Loucy (cell line): ENCODE measurements around the gene FOXK2.

Experiments used
- H2AFZ ChIP-seq: fragments of 200-600 bp; sonication (generic); 2 replicates; pipeline ENCODE4 v1.6.0; 2016; ENCODE audit warnings: antibody characterized with exemption, mild to moderate bottlenecking, low read length, moderate library complexity
- H3F3A ChIP-seq: fragments of 200-600 bp; 2 replicates; pipeline ENCODE4 v1.6.0; 2016; ENCODE audit warnings: antibody characterized with exemption, low read depth, mild to moderate bottlenecking
- H3K27me3 ChIP-seq: fragments of 200-600 bp; sonication (generic); 2 replicates; pipeline ENCODE4 v1.6.1; 2014; ENCODE audit warnings: low read length, mild to moderate bottlenecking; ENCODE audit not compliant: insufficient read depth, poor library complexity, severe bottlenecking
- H3K36me3 ChIP-seq: fragments of 200-600 bp; sonication (generic); 2 replicates; pipeline ENCODE4 v1.6.1; 2016; ENCODE audit warnings: low read length; ENCODE audit not compliant: insufficient read depth
- H3K4me1 ChIP-seq: fragments of 200-600 bp; sonication (generic); 2 replicates; pipeline ENCODE4 v1.5.1; 2014; ENCODE audit warnings: low read length, mild to moderate bottlenecking; ENCODE audit not compliant: insufficient read depth, poor library complexity, severe bottlenecking
- H3K4me2 ChIP-seq: fragments of 200-600 bp; sonication (generic); 2 replicates; pipeline ENCODE4 v1.6.0; 2014; ENCODE audit warnings: antibody characterized with exemption, low read length, low read depth, mild to moderate bottlenecking; ENCODE audit not compliant: poor library complexity, severe bottlenecking
- H3K4me3 ChIP-seq: fragments of 200-600 bp; sonication (generic); 2 replicates; pipeline ENCODE4 v1.5.1; 2014; ENCODE audit warnings: low read length, mild to moderate bottlenecking, mixed read lengths; ENCODE audit not compliant: poor library complexity, severe bottlenecking
- H3K79me2 ChIP-seq: fragments of 200-600 bp; sonication (generic); 2 replicates; pipeline ENCODE4 v1.6.1; 2014; ENCODE audit warnings: low read length; ENCODE audit not compliant: insufficient read depth
- H3K9ac ChIP-seq: fragments of 200-600 bp; sonication (generic); 2 replicates; pipeline ENCODE4 v1.6.0; 2014; ENCODE audit warnings: mild to moderate bottlenecking, low read depth, low read length, moderate library complexity; ENCODE audit not compliant: poor library complexity, severe bottlenecking
- H3K9me2 ChIP-seq: fragments of 200-600 bp; sonication (generic); replicated peaks from 2 replicates; pipeline ENCODE4 v1.6.1; 2016; ENCODE audit warnings: low read depth, low read length, mixed read lengths
- H3K9me3 ChIP-seq: fragments of 200-600 bp; sonication (generic); 2 replicates; pipeline ENCODE4 v1.6.1; 2014; ENCODE audit warnings: mild to moderate bottlenecking, antibody characterized with exemption, low read length, low read depth; ENCODE audit not compliant: insufficient read depth
- H4K20me1 ChIP-seq: fragments of 200-600 bp; sonication (generic); 2 replicates; pipeline ENCODE4 v1.6.0; 2014; ENCODE audit warnings: antibody characterized with exemption, low read length, mild to moderate bottlenecking; ENCODE audit not compliant: insufficient read depth, poor library complexity, severe bottlenecking
- EZH2phosphoT487 ChIP-seq: fragments of 200-600 bp; IDR thresholded peaks from 2 replicates; pipeline ENCODE4 v1.6.1; 2018; ENCODE audit warnings: antibody characterized with exemption, mild to moderate bottlenecking, moderate library complexity, borderline replicate concordance
- TF ChIP-seq, protein P1 (sequence below): fragments of 200-600 bp; sonication (generic); conservative IDR thresholded peaks from 2 replicates; pipeline ENCODE4 v1.5.1; 2014; ENCODE audit warnings: mild to moderate bottlenecking, antibody characterized with exemption, low read length

Gene FOXK2

DNA sequence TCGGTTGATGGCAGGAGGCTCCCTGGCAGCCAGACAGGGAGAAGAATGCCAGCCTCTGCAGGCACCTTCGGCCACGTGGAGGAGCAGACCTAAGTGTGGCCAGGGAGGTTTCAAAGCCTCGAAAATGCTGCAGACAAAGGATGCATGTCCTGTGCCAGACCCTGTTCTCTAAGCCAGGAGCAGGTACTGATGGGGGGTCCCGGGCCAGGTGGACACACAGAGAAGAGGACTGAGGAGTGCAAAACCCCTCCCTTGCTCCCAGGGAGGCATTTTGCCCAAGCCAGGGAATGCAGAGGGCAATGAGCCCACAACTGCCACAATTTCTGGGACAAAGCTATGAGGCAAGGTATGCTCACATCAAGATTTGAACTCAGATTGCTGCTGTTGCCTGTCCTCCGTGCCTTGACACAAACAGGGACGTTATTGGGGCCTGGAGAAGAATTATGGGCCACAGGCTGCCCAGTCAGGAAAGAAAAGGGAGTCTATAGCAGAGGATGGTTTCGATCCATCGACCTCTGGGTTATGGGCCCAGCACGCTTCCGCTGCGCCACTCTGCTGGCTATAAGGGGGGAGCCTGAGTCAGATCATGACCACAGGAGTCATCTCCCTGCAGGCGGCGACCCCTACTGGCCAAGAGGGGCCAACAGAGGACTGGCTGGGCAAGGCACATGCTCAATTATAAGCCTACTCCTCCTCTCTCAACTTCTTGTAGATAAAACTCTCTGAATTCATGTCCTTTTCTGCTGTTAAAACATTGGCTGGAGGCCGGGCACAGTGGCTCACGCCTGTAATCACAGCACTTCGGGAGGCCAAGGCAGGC, 25.1 kb upstream of the FOXK2 start:
- Histone ChIP-seq H4K20me1 (no peaks in the 10 kb centered on the region), H3K4me3 (peak overlapping the region; percentile 50), H3F3A (no peaks in the 10 kb centered on the region), H3K36me3 (no peaks in the 10 kb centered on the region; the same call in 1 of the 2 replicates), H3K4me1 (peaks cover 28% of the 10 kb centered on the region), H3K9ac (peak overlapping the region; percentile 59), H3K4me2 (peak overlapping the region; percentile 61), H3K9me3 (no peaks in the 10 kb centered on the region), H3K27me3 (no peaks in the 10 kb centered on the region), H2AFZ (no peak overlapping the region), H3K9me2 (no peaks in the 10 kb centered on the region), H3K79me2 (no peaks in the 10 kb centered on the region)
- TF ChIP-seq, protein P1, sequence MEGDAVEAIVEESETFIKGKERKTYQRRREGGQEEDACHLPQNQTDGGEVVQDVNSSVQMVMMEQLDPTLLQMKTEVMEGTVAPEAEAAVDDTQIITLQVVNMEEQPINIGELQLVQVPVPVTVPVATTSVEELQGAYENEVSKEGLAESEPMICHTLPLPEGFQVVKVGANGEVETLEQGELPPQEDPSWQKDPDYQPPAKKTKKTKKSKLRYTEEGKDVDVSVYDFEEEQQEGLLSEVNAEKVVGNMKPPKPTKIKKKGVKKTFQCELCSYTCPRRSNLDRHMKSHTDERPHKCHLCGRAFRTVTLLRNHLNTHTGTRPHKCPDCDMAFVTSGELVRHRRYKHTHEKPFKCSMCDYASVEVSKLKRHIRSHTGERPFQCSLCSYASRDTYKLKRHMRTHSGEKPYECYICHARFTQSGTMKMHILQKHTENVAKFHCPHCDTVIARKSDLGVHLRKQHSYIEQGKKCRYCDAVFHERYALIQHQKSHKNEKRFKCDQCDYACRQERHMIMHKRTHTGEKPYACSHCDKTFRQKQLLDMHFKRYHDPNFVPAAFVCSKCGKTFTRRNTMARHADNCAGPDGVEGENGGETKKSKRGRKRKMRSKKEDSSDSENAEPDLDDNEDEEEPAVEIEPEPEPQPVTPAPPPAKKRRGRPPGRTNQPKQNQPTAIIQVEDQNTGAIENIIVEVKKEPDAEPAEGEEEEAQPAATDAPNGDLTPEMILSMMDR = peak; percentile 91
- no peak for TF ChIP-seq EZH2phosphoT487

DNA sequence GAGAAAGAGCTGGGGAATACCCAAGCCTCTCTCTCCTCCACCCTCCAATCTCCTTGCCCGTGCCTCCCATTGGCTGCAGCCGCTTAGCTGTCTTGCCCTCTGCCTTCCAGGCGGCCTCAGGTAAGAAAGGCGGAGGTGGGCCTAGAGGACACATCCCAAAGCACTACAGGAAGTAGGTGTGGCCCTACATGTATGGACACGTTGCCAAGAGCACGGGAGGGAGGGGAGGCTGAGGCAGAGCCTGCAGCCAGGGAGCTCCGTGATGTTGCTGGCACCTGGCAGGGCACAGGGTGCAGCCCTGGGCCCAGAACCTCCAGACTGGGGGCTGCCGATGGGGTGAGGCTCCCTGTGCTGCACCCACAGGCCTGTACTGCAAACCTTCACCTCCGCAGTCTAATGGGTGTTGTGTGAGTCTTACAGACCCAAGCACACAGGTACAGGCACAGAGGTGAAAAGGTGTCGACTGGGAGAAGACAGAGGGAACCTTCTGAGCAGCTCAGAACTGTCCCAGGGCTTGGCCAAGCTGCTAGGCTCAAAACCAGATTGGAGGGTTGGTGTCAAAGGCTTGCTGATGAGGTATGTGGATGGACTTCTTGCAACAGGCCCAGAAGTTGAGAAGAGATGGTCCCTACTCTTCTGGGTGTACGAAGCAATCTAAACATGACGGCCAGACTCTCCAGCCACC, 23.5 kb upstream of the FOXK2 start:
- H3K36me3 ChIP-seq = no peaks in the 10 kb centered on the region
- no peaks in the 10 kb centered on the region for H4K20me1 ChIP-seq
- no peak overlapping the region for H2AFZ ChIP-seq
- peak overlapping the region; percentile 75 for H3K4me3 ChIP-seq
- H3K9me3 ChIP-seq = no peaks in the 10 kb centered on the region
- TF ChIP-seq, protein P1 = no peak
- no peak for TF ChIP-seq EZH2phosphoT487
- H3K9me2 ChIP-seq = no peaks in the 10 kb centered on the region
- H3K27me3 ChIP-seq = no peaks in the 10 kb centered on the region
- peak overlapping the region; percentile 78 for H3K9ac ChIP-seq
- 0 out of 2 replicates have a peak, but pooled peaks cover 2% of the 10 kb centered on the region for H3F3A ChIP-seq
- no peaks in the 10 kb centered on the region for H3K79me2 ChIP-seq
- peaks cover 28% of the 10 kb centered on the region for H3K4me1 ChIP-seq
- H3K4me2 ChIP-seq = peak overlapping the region; percentile 75

DNA sequence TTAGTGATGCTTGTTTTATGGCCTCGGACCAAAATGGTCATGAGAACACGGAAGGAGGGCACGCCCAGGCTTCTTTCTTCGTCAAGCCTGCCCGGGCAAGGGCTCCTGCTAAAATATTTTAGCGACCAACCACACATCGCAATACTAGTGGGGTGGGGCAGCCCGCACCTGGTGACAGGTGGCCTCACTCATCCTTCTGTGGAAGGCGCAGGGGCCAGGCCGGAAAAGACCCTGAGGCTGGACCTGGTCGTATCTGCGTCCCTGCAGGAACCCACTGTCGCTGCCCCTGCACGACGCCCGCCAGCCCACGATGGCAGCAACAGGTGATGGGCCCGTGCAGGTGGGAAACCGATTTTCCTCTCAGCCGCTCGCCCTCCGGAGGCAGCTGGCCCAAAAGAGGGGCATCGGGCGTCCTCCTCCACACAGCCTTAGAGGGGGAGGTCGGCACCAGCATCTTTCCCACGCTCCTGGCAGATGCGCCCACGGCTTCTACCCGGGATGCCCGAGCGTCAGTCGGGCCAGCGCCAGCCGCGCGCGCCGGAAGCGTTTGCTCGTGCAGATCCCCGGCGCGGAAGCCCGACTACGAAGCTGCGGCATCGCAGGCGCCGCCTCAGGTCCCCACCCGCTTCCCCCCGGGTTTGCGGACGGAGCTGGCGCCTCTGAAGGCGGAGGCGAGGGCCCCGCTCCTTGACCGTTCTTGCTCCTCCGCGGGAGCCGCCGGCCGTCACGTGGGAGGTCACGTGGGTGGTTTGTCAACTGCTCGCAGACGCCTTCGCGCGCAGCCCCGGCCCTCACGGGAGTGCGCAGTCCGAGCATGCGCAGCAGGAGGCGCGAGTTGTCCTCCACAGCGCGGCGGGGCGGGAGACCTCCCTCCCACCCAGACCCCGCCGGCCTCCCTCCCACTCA, 22.8 kb upstream of the FOXK2 start:
- 0 out of 2 replicates have a peak, but pooled peaks cover 2% of the 10 kb centered on the region for H3F3A ChIP-seq
- H3K36me3 ChIP-seq = no peaks in the 10 kb centered on the region
- no peaks in the 10 kb centered on the region for H3K9me3 ChIP-seq
- TF ChIP-seq, protein P1 = no peak
- no peak for TF ChIP-seq EZH2phosphoT487
- H3K9me2 ChIP-seq = no peaks in the 10 kb centered on the region
- no peaks in the 10 kb centered on the region for H4K20me1 ChIP-seq
- H3K79me2 ChIP-seq = no peaks in the 10 kb centered on the region
- H2AFZ ChIP-seq = peak overlapping the region; percentile 77
- peak overlapping the region; percentile 78 for H3K9ac ChIP-seq
- H3K4me1 ChIP-seq = peaks cover 28% of the 10 kb centered on the region
- peak overlapping the region; percentile 75 for H3K4me3 ChIP-seq
- H3K27me3 ChIP-seq = no peaks in the 10 kb centered on the region
- H3K4me2 ChIP-seq = peak overlapping the region; percentile 75
